Measurements from ENCODE around the gene RALGAPA2.

DNA sequence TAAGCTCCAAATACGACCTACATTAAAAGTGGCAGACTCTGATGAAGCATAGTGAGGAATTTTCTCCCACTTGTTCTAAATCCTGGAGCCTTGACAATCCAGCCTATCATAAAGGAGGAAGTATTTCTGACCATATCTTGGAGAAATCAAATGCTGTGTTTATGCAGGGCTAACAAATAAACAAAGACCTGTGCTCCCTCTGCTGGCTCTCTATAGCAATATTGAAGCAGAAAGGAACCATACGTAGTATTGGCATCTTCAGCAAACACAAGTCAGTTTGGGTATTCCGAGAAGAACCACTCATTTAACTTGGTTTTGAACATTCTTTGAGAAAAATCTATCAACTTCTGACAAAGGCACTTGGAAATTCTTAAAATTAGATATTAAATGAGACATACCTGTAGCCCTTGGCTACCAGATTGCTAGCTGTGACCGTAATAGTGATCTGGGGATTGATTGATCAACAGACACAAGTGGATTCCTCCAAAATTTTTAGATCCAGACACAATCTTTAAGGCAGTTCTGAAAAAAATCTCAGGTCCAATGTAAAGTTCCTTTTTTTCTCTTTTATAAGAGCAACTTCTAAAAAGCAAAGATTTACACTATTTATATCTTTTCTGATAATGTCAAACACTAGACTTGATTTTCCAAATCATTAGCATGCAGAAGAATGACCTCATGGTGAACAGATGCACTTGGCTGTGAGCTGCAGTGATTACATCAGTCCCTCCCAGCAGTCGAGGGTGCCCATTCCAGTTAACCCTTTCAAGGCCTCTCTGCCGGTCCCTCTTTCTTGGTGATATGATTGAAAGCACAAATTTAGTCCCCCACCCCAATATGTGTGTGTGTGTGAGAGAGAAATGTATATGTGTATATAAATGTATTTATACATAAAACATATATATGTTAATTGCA is 304.3 kb downstream of the RALGAPA2 start:
- TF ChIP-seq, protein P1, sequence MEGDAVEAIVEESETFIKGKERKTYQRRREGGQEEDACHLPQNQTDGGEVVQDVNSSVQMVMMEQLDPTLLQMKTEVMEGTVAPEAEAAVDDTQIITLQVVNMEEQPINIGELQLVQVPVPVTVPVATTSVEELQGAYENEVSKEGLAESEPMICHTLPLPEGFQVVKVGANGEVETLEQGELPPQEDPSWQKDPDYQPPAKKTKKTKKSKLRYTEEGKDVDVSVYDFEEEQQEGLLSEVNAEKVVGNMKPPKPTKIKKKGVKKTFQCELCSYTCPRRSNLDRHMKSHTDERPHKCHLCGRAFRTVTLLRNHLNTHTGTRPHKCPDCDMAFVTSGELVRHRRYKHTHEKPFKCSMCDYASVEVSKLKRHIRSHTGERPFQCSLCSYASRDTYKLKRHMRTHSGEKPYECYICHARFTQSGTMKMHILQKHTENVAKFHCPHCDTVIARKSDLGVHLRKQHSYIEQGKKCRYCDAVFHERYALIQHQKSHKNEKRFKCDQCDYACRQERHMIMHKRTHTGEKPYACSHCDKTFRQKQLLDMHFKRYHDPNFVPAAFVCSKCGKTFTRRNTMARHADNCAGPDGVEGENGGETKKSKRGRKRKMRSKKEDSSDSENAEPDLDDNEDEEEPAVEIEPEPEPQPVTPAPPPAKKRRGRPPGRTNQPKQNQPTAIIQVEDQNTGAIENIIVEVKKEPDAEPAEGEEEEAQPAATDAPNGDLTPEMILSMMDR (IDR thresholded peaks at IDR 0.05; ENCODE audit: insufficient read depth, low read length, poor library complexity, severe bottlenecking), result no peak
- no peak for TF ChIP-seq EZH2phosphoT487 (conservative IDR thresholded peaks at IDR 0.05; ENCODE audit: low read length)
